Measurements from ENCODE around the gene SPOCK1.

DNA sequence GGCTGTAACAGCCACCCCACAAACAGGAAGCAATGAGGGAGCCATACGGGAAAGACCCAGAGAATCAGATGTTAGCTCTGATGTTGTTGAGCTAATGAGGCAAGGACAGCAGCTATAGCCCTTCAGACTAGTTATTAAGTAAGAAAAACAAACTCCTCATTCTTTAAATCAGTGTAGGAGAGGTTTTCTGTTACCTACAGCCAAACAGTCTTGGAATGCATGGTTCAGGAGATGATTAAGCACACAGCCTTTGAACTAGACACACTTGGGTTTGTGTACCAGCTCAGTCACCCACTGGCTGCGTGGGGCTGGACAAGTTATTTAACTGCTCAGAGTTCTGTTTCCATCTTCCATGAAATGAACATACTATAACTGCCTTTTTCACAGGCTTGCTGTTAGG is 68.1 kb downstream of the SPOCK1 start:
- TF ChIP-seq, protein P1, sequence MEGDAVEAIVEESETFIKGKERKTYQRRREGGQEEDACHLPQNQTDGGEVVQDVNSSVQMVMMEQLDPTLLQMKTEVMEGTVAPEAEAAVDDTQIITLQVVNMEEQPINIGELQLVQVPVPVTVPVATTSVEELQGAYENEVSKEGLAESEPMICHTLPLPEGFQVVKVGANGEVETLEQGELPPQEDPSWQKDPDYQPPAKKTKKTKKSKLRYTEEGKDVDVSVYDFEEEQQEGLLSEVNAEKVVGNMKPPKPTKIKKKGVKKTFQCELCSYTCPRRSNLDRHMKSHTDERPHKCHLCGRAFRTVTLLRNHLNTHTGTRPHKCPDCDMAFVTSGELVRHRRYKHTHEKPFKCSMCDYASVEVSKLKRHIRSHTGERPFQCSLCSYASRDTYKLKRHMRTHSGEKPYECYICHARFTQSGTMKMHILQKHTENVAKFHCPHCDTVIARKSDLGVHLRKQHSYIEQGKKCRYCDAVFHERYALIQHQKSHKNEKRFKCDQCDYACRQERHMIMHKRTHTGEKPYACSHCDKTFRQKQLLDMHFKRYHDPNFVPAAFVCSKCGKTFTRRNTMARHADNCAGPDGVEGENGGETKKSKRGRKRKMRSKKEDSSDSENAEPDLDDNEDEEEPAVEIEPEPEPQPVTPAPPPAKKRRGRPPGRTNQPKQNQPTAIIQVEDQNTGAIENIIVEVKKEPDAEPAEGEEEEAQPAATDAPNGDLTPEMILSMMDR (IDR thresholded peaks at IDR 0.05; ENCODE audit: extremely low read depth in 1 of 2, insufficient read depth in 1 of 2, low read depth in 1 of 2, low read length in 2 of 2), result no peak
- TF ChIP-seq JUN (IDR thresholded peaks at IDR 0.05; ENCODE audit: borderline replicate concordance, insufficient read depth, insufficient read length, low read depth) (no peak), MYC (IDR thresholded peaks at IDR 0.05; ENCODE audit: low read depth, low read length) (no peak), EZH2 (IDR thresholded peaks at IDR 0.05; ENCODE audit: borderline replicate concordance, low read depth, low read length, severe bottlenecking) (no peak)

Data from endothelial cell of umbilical vein (primary cell).